Measurements from ENCODE around the gene RNF133. TPM values are rescaled to one million over a fixed set of nuclear protein-coding genes. Genes with fewer than 3 reads are reported as not detected.

The RNF133 gene
- total and polyA plus RNA-seq, 10 of the 15 experiments (the other 5 are each of a cell fraction or from before 2014, with no cell fraction given) = 0.05 TPM; not detected in 9

DNA sequence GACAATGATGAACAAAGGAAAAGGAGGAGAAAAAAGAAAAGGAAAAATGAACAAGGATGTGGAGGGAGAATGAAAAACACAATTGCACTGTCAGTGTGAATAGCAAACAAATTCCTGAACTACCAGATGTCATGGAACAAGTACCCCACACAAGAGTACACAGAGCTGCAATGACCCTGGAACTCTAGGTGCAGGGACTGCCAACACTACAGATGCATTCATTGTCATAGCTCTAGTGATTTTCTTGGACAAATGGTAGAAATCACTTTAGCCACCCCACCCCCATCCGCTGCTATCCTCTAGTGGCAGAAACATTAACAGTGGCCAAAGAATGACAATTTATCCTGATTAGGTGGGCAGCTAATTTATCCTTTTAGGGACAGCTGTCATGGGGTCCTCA, 3.1 kb downstream of the RNF133 start:
- H3K9ac ChIP-seq (ENCODE audit: control insufficient read depth, insufficient read depth, low read length) = no peak overlapping the region
- in situ Hi-C loops (cut with MboI) = no loop called here
- no peak overlapping the region for H3K4me2 ChIP-seq (ENCODE audit: control insufficient read depth, insufficient read depth)
- no peak overlapping the region for H2AFZ ChIP-seq (ENCODE audit: control insufficient read depth, low read depth, low read length)
- ChIA-PET RAD21 (ENCODE audit: unreplicated experiment) (no interaction called here), POLR2A (no interaction called here), SMC1A (ENCODE audit: uncharacterized antibody, unreplicated experiment) (interaction anchor here (0.8 to 1.6 kb wide), 9 partner anchors 9 to 43 kb away, joined by 3 to 4 read pairs (median 3); no protein-coding TSS in a partner anchor), CTCF (interaction anchor here (0.6 to 1.1 kb wide), 5 partner anchors 9 to 457 kb away, joined by 3 to 4 read pairs (median 3); no protein-coding TSS in a partner anchor)
- no peak overlapping the region for H3K27ac ChIP-seq (ENCODE audit: control insufficient read depth, insufficient read depth)
- no peak for TF ChIP-seq POLR2A (IDR thresholded peaks at IDR 0.05; ENCODE audit: low read depth, low read length)
- no peak for TF ChIP-seq IRF5 (IDR thresholded peaks at IDR 0.05; ENCODE audit: borderline replicate concordance)
- TF ChIP-seq, protein P1, sequence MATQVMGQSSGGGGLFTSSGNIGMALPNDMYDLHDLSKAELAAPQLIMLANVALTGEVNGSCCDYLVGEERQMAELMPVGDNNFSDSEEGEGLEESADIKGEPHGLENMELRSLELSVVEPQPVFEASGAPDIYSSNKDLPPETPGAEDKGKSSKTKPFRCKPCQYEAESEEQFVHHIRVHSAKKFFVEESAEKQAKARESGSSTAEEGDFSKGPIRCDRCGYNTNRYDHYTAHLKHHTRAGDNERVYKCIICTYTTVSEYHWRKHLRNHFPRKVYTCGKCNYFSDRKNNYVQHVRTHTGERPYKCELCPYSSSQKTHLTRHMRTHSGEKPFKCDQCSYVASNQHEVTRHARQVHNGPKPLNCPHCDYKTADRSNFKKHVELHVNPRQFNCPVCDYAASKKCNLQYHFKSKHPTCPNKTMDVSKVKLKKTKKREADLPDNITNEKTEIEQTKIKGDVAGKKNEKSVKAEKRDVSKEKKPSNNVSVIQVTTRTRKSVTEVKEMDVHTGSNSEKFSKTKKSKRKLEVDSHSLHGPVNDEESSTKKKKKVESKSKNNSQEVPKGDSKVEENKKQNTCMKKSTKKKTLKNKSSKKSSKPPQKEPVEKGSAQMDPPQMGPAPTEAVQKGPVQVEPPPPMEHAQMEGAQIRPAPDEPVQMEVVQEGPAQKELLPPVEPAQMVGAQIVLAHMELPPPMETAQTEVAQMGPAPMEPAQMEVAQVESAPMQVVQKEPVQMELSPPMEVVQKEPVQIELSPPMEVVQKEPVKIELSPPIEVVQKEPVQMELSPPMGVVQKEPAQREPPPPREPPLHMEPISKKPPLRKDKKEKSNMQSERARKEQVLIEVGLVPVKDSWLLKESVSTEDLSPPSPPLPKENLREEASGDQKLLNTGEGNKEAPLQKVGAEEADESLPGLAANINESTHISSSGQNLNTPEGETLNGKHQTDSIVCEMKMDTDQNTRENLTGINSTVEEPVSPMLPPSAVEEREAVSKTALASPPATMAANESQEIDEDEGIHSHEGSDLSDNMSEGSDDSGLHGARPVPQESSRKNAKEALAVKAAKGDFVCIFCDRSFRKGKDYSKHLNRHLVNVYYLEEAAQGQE (IDR thresholded peaks at IDR 0.05; ENCODE audit: low read depth, low read length) = no peak
- no peak for TF ChIP-seq CHD4 (IDR thresholded peaks at IDR 0.05)
- TF ChIP-seq EZH2 (IDR thresholded peaks at IDR 0.05; ENCODE audit: borderline replicate concordance, control insufficient read depth, low read depth, low read length) = no peak
- TF ChIP-seq NFIC (IDR thresholded peaks at IDR 0.05; ENCODE audit: low read depth, low read length) = no peak
- no peak for TF ChIP-seq FOXM1 (IDR thresholded peaks at IDR 0.05; ENCODE audit: low read depth, low read length)
- TF ChIP-seq CBX5 (IDR thresholded peaks at IDR 0.05; ENCODE audit: low read depth) = no peak
- TF ChIP-seq ZNF274 (IDR thresholded peaks at IDR 0.05; ENCODE audit: insufficient read depth, insufficient read length) = no peak
- TF ChIP-seq SPI1 (IDR thresholded peaks at IDR 0.05; ENCODE audit: borderline replicate concordance, insufficient read depth, low read depth, low read length) = no peak
- TF ChIP-seq RB1 (IDR thresholded peaks at IDR 0.05; ENCODE audit: borderline replicate concordance) = no peak
- no peak for TF ChIP-seq POU2F2 (IDR thresholded peaks at IDR 0.05; ENCODE audit: borderline replicate concordance, low read depth, low read length)
- TF ChIP-seq IRF4 (IDR thresholded peaks at IDR 0.05; ENCODE audit: low read depth, low read length) = no peak
- TF ChIP-seq PAX8 (IDR thresholded peaks at IDR 0.05) = no peak
- no peak for TF ChIP-seq MEF2A (IDR thresholded peaks at IDR 0.05; ENCODE audit: insufficient read depth, low read depth, low read length)
- no peak for TF ChIP-seq TARDBP (IDR thresholded peaks at IDR 0.05; ENCODE audit: borderline replicate concordance)
- no peaks in the 10 kb centered on the region for H3K9me3 ChIP-seq (replicated peaks; ENCODE audit: control insufficient read depth, insufficient read depth, low read length)
- 0% methylated on average over 1 of the region's 1 CpG for WGBS (ENCODE audit: insufficient coverage, insufficient replicate concordance, low lambda C conversion rate, missing lambda C conversion rate)
- H4K20me1 ChIP-seq (ENCODE audit: control insufficient read depth, insufficient read depth) = no peaks in the 10 kb centered on the region
- no peak for DNase-seq (ENCODE audit: low read depth, low spot score)
- no peaks in the 10 kb centered on the region for H3K4me1 ChIP-seq (ENCODE audit: control insufficient read depth, insufficient read depth, low read length)
- no TSS peak for BruUV-seq (replicated peaks)
- ATAC-seq = no peak
- H3K36me3 ChIP-seq (ENCODE audit: control insufficient read depth in 2 of 2, insufficient read depth in 2 of 2, low read length in 1 of 2) = no peaks in the 10 kb centered on the region
- no peak for FAIRE-seq
- H3K4me3 ChIP-seq = no peak overlapping the region
- intact Hi-C loops (cut with micrococcal nuclease; ENCODE audit: unreplicated experiment) = loop anchor here (10.0 kb wide), 1 partner anchor 669 kb away; no protein-coding TSS in a partner anchor
- H3K79me2 ChIP-seq (ENCODE audit: control insufficient read depth, insufficient read depth, low read length) = no peaks in the 10 kb centered on the region
- H3K27me3 ChIP-seq (replicated peaks in 1 of 2; ENCODE audit: control insufficient read depth in 2 of 2, insufficient read depth in 2 of 2, low read length in 1 of 2) = no peaks in the 10 kb centered on the region
